ENCODE data around the gene ARHGAP40. TPM values are rescaled to one million over a fixed set of nuclear protein-coding genes. Genes with fewer than 3 reads are reported as not detected.

ARHGAP40 gene
- total RNA-seq, 2 donors from 2014 or later: not detected

- Histone ChIP-seq H3K4me3 (no peak overlapping the region), H3K4me1 (no peaks in the 10 kb centered on the region), H3K27me3 (no peaks in the 10 kb centered on the region), H3K9me3 (no peaks in the 10 kb centered on the region), H3K36me3 (no peaks in the 10 kb centered on the region), H3K27ac (no peak overlapping the region)
- no peak for TF ChIP-seq CTCF (IDR thresholded peaks at IDR 0.05)
- no peak for DNase-seq (ENCODE audit: low spot score)
Observed at GRCh38 chr20:38700141-38700540, 98.5 kb downstream of the ARHGAP40 start.

Other genes with a start within 250 kb of the ARHGAP40 start
- 10 to 100 TPM in 1 of 2 donors, 1 to 10 TPM in 1; 5.3 to 10.6 TPM for gene SNHG17, start 166.5 kb upstream of the ARHGAP40 start, total RNA-seq
- 10 to 100 TPM; 24.6 to 24.8 TPM for gene RALGAPB, start 129.0 kb upstream of the ARHGAP40 start, total RNA-seq
- gene ADIG, start 20.6 kb upstream of the ARHGAP40 start, total RNA-seq: not detected
- not detected for gene SLC32A1, start 122.7 kb downstream of the ARHGAP40 start, total RNA-seq
- 1 to 10 TPM; 2.8 to 5.6 TPM for gene ACTR5, start 146.7 kb downstream of the ARHGAP40 start, total RNA-seq
- gene PPP1R16B, start 203.9 kb downstream of the ARHGAP40 start, total RNA-seq: 1 to 10 TPM in 1 of 2 donors, under 1 TPM in 1; 0.96 to 6.6 TPM

All from right atrium auricular region (tissue), 2 donors.